SKM-1 treated with dmso at 0.1 percent for 144 hours (cell line): ENCODE measurements around the gene MAP3K15.
"Not testable (repeated sequence)": the region's sequence is repeated elsewhere in the genome, so short reads cannot be mapped to it uniquely, and the experiment has no call there.

Experiments used
- DNase-seq: peaks from one replicate; lab custom pipeline; 2025; ENCODE audit not compliant: unreplicated experiment; lab: John Stamatoyannopoulos, UW

Gene MAP3K15

DNA sequence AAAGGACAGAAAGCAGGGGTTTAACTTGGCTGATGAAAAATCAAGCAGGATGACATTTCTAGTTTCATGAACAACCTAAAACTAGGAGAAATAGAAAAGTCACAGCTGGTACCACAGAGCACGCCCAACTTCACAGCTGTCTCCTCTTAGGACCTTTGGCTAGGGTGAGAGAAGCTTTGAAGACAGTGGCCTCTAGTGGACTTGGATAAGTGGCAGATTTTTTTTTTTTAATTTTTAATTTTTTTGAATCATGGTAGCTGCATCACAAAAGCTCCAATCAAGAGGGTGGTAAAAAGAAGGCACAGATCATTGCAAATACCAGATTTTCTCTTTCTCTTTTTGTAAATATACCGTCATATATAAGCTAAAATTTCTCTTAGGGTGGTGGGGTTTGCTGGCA, 20.2 kb upstream of the MAP3K15 start:
- no peak for DNase-seq

DNA sequence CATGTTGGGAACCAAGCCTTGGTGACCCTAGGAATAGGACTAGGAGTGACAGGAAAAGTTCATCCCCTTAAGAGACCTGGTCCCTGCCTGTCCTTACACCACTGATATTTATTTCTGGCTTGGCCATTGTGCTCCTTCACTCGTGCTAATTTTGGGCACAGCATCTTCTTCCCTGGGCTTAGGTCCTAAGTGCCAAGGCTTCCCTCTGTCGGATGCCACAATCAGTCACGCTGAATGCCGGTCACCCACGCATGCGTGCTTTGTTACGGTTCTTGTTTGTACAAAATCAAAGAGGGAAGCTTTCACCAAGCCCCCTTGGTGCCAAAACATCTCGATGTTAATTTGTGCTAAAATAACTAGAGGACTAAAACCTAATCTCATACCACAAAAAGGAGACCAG, 17.4 kb upstream of the MAP3K15 start:
- no peak for DNase-seq

DNA sequence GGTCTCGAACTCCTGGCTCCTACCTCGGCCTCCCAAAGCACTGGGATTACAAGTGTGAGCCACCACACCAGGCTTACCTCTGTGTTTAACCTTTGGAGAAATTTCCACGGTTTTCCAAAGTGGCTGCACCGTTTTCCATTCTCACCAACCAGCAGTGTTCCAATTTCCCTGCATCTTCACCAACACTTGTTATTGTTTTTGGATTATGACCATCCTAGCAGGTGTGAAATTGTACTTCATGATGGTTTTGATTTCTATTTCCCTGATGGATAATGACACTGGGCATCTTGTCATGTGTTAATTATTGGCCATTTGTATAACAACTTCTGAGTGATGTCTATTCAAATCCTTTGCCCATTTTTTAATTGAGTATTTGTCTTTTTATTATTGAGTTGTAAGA, 2.7 kb upstream of the MAP3K15 start:
- no peak for DNase-seq

DNA sequence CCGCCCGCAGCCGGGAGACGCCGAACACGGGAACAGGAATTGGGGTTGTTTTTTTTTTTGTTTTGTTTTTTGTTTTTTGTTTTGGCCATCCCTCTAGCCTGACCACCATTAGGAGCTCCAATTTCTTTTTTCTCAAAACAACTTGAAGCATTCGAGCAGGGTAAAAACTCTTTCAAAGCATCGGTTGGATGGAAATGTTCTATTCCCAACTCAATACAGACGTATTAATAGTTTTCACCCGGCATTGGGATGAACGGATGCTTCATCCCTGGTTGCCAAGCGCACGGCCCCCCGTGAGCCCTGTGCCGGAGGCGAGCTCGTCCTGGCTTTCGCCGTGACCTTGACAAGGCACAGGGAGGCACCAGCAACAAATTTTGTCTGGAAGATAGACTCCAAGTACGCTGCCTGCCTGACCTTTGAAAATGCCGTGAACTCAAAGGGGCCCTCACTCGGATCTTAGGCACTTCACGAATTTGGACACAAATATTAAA, 352 bp upstream of the MAP3K15 start:
- no peak for DNase-seq

DNA sequence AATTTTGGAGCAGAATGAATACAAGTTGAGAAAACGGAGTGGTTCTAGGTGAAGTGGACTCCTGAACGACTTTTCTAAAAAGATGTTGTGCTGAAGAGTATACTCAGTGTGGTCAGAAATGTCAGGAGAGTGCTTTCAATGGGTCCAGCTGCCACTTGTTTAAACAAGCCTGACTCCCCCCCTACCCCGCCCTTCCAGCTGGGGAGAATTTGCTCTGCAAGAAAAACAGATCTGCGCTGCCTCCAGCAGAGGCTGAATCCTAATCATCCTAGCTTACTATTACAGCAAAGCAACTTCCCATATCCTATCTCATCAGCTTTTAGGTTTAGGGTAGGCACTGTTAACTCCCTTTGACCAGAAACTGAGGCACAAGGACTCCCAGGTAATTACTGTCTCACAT, 1.9 kb downstream of the MAP3K15 start:
- no peak for DNase-seq

DNA sequence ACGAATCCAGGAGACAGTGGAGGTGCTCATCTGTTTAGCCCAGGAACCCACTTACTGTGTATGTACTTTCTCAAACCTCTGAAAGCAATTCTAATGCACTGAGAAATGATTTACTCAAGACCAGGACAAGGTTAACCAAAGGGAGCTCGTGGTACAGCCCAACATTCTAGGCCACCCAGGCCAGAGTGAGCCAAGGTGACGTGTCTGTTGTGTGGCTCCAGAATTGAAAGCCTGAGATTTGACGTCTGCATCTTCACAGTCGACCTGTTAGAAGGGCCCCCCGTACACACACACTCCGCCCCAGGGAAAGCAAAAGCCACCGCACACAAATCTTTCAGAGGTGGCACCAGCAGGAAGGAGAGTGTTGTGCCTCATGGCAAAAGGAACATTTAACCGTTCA, 2.3 kb downstream of the MAP3K15 start:
- no peak for DNase-seq

DNA sequence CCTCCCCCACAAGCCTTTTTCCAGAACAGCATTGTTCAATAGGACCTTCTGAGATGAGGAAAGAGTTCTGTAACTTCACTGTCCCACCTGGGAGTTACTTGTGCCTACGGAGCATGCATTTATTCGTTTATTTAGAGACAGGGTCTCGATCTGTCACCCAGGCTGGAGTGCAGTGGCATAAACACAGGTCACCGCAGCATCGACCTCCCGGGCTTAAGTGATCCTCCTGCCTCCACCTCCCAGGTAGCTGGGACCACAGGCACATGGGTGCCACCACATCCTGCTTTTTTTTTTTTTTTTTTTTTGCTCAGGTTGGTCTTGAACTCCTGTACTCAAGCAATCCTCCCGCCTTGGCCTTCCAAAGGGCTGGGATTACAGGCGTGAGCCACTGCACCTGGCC, 2.9 kb downstream of the MAP3K15 start:
- no peak for DNase-seq

DNA sequence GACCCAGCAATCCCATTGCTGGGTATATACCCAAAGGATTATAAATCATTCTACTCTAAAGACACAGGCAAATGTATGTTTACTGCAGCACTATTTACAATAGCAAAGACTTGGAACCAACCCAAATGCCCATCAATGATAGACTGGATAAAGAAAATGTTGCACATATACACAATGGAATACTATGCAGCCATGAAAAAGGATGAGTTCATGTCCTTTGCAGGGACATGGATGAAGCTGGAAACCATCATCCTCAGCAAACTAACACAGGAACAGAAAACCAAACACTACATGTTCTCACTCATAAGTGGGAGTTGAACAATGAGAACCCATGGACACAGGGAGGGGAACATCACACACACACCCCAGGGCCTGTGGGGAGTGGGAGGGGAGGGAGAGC, 3.5 kb downstream of the MAP3K15 start:
- not testable (repeated sequence) for DNase-seq

DNA sequence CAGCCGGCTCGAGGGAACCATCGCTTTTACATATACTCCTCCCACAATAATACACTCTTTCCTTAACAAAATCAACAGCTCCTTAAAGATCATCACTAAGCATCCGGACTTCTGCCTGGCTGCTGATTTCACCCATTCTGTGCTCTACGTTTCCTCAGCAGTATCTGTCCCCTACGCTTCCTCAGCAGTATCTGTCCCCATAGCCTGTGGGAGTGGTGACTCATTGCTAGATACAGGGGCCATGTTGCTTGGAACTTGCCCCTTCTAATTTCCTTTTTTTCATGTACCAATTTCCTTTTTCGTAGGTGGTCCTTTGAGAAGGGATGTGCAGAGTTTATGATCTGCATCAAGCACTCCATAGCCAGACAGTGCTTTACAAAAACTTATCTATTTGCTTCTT, 18.6 kb downstream of the MAP3K15 start:
- DNase-seq = no peak

DNA sequence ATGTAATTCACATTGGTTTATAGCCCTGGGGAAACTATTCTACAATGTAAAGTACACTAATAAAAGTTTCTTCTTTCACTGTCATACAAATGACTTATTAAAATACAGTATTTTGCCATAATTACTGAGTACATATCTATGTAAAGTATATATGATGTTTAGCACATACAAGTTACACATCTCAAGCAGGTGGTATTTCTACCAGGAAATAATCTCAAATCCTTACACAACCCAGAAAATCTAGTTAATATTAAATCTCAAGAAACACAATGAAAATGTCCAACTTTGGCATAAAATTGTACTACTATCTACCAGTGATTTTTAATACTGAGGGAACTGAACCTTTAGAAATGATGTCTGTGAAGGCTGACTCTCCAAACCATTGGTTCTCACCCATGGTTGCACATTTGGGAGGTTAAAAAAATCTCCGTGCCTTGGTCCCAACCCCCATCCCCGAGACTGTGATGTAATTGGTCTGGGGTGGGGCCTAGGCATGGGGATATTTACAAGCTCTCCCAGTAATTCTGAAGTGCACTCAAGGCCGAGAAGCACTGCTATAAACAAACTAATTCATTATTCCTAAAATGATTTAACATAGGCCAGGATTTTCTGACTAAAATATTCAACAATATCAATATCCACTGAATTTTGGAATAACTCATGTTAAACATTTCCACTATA, 27.6 kb downstream of the MAP3K15 start:
- no peak for DNase-seq

DNA sequence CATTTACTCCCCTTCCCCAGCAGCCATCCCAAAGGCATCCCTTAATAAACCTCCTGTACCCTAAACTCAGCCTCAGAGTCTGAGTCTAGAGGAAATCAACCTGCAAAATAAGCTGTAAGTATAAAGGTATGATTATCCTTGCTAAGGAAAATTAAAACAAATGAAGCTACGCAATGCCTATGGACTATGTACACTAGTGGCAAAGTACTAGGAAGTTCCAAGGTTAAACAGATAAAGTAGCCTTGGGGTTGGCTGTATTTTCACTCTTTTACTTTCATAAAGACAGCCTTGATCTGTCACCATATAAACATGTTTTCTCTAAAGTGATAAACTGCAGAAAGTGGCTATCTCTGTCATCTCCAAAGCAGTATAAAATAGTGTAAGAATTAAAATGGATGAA, 35.9 kb downstream of the MAP3K15 start:
- DNase-seq = no peak

DNA sequence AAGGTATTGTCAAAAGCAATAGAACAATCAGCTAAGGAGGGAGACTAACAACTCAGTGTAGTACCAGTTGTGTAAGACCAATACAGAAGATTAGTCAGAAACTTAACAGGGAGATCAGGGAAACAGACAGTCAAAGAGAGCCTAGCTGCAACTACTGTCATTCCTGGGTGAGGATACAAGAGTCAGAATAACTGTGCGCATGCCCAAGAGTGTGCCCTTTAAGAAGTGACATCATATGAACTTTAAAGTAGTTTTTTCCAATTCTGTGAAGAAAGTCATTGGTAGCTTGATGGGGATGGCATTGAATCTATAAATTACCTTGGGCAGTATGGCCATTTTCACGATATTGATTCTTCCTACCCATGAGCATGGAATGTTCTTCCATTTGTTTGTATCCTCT, 46.9 kb downstream of the MAP3K15 start:
- DNase-seq = not testable (repeated sequence)

DNA sequence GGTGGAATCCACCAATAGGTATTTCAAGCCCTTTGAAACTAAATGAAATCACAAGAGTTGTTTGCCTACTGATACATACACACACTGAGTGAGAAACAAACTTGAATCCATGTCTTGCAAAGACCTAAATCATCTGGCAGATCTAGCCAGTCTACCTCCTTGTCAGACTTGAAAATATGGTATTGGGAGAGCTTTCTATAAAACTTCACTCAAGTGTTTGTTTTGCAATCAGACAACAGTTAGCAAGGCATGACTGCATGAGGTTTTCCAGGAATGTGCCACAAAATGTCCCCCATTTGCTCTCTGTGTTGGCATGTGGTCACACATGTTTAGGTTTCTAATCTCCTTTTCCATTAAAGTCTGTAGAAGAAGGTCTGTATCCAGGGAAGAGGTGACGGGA, 52.4 kb downstream of the MAP3K15 start:
- no peak for DNase-seq

DNA sequence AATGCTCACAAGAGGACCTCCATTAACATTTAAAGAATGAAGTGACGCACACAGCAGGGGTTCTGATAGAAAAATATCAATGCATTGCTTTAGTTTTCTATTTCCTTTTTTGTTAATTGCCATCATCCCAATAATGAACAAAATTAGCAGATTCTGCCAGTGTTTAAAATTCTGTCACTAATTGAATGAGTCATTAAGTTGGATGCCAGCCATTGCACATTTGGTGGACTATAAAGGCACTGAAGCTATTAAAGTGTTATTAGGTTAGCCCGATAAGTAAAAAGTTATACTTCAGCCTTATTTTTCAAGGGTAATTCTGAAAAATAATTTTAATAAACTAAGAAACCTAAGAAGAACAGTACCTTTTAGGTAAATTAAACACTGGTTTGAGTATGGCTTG, 53.1 kb downstream of the MAP3K15 start:
- DNase-seq = no peak

DNA sequence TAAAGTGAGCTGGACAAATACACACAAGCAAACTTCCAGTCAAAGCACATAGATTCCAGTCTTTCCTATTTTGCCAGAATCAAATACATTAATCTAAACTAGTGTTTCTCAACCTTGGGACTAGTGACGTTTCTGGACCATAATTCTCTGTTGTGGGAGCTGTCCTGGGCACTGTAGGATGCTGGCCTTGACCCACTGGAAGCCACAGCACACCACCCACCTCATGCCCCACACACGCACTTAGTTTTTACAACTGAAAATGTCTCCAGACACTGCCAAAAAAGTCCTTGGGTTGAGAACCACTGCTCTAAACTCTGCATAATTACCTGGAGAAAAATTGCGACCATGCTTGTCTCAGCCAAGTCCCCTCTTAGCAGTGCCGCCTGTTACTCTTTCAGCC, 57.6 kb downstream of the MAP3K15 start:
- no peak for DNase-seq

DNA sequence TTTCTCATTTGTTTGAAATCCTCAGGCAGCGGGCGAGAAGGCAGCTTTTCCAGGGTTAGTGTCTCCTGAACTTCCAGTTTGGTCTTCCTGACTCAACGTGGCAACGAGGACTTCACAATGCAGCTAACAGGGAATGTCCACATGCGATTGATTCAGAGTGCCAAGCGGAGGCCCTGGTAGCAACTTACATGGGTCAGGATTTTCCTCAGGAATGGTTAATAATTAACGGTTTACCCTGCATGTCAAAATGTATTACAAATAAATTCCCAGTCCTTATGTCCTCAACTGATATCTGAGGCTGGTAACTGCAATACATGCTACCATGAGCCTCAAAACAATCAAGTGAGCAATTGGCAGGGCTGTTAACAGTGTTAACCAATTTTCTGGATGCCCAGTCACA, 67.2 kb downstream of the MAP3K15 start:
- no peak for DNase-seq

DNA sequence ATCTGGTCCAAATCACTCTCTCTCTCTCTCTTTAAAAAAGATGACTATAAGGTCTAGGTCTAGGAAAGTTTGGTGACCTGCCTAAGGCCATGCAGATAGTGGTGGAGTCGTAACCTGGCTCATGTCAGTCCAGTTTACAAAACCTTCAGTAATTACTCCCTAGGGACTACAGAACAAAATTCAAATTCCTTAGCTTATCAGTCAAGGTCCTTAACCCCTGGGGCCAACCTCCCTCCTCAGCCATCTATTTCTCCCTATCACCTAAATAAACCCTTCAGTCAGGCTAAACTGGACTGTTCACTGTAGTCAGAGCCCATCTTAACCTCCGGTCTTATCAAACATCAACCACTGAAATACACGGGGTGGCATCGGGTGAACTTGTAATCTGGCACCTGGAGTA, 68.9 kb downstream of the MAP3K15 start:
- DNase-seq = no peak

DNA sequence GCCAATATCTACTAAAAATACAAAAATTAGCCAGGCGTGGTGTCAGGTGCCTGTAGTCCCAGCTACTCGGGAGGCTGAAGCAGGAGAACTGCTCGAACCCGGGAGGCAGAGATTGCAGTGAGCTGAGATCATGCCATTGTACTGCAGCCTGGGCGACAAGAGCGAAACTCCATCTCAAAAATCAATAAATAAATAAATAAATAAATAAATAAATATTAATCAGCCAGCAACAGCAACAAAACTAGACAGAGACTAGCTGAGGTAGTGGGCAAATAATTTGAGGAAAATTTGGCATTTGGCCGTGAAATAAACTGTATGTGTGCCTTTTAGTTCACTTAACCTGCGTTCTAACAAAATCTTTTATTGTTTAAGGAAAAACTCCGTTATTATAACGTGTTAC, 69.5 kb downstream of the MAP3K15 start:
- DNase-seq = not testable (repeated sequence)

DNA sequence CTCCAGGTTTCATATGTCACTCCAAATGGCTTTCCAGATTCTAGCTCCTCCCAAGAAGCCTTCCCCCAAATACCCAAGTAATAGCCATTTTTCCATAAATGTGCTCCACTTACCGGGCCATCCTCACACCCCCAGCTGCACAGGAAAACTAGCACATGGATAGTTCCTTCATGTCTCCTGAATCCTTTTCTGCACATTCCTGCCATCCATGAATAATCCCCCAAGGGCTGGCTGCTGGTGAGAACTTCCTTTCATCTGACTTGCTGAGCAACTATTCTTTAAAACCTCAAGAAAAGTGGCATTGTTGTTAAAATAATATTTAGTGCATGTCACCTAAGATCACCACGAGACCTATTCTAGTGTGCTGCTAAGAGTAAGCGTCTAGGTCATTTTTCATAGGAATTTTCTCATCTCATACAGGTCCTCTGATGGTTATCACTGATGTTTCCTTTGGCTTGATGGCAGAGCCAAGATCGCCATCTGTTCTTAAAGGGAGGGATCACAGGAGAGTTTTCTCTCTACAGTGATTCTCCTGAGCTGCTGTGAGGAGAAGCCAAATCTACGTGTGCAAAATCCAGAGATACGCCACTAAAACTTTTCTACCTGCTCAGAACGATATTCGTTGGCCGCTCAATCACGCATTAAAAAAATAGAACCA, 71.3 kb downstream of the MAP3K15 start:
- no peak for DNase-seq

DNA sequence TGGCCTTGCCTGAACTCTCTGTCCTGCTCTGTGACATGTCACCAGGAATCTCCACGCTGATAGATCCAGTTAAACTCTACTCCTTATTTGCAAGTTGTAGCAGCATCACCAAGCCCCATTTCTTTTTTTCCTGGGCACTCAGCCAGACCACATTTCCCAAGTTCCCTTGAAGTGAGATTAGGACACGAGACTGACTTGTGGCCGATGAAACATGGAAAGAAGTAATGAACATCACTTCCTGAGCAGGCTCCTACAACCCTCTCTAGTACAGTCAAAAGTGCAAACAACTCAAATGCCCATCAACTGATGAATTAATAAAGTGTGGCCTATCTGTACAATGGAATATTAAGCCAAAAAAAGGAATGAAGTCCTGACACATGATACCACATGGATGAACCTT, 74.6 kb downstream of the MAP3K15 start:
- DNase-seq = no peak

DNA sequence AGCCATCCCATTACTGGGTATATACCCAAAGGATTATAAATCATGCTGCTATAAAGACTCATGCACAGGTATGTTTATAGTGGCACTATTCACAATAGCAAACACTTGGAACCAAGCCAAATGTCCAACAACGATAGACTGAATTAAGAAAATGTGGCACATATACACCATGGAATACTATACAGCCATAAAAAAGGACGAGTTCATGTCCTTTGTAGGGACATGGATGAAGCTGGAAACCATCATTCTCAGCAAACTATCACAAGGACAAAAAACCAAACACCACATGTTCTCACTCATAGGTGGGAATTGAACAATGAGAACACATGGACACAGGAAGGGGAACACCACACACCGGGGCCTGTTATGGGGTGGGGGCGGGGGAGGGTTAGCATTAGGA, 92.6 kb downstream of the MAP3K15 start:
- DNase-seq = not testable (repeated sequence)

DNA sequence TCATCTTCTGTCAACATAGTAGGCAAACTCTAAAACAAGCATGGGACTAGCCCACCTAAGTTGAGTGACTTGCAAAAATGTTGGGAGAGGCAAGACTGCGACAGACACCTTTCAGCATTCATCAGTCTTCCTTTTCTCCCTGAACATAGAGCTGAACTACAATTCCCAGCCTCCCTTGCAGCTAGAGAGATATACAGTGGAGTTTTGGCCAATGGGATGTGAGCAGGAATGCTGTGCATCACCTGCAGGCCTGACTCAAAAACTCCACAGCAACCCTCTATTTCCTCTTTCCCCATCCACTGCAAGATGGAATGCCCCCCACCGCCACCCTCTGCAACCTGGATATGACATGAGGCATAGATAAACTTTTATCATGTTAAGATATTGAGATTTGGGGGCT, 105.0 kb downstream of the MAP3K15 start:
- no peak for DNase-seq

DNA sequence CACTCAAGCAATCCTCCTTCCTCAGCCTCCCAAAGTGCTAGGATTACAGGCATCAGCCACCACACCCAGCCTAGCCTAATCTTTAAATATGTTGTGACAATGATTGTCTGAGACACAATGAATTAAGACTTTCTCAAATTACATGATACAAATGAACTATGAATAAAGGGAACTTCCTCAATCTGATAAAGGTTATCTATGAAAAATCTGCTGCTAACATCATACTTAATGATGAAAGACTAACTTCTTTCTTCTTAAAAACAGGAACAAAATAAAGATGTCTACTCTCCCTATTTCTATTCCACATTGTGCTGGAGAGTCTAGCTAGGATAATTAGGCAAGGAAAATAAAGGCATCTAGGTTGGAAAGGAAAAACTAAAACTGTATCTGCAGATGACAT, 111.6 kb downstream of the MAP3K15 start:
- no peak for DNase-seq
